ENCODE measurements around the gene PIGS. TPM values are rescaled to one million over a fixed set of nuclear protein-coding genes. Genes with fewer than 3 reads are reported as not detected.

Gene PIGS
- total and polyA plus RNA-seq, 5 experiments from 2014 or later: 36.7 to 51.4 (median 48.1) TPM

DNA sequence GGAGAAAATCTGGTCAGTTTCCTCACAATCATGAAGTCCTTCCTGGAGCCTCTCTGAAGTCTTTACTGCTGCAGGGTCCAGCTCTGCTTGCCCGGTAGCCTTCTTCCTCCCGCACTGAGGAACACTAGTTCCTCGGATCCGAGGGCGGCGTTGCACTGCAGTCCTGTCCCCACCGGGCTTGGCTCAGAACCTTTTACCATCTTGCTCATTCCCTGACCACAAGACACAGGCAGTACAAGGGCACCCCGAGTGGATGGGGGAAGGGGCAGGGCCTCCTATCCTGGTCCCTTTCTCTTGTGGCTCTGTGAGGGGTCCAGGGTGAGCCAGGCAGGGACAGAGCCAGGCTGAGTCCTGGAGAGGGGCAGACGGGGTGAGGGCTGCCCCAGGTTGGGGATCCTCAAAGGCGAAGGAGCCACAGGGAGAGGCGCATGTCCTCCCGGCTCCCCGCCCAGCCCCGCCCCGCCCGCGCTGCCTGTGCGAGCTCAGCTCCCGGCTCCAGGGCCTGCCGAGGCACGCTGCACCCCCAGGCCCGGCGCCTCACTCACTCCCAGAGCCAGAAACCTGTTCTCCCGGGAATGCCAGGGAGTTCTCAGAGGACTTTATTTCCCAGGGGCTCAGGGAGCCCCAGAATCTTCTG lies 63.6 kb downstream of the PIGS start:
- Mint-ChIP-seq H3K9me3 (no peaks in the 10 kb centered on the region), H3K4me3 (no peak overlapping the region), H3K27ac (no peak overlapping the region), H3K36me3 (no peaks in the 10 kb centered on the region), H3K4me1 (no peaks in the 10 kb centered on the region), H3K27me3 (peaks cover 8 to 50% (median 33%) of the 10 kb centered on the region in 5 donors)
- ATAC-seq: no peak
- DNase-seq: no peak
- POLR2A ChIA-PET: no interaction called here

DNA sequence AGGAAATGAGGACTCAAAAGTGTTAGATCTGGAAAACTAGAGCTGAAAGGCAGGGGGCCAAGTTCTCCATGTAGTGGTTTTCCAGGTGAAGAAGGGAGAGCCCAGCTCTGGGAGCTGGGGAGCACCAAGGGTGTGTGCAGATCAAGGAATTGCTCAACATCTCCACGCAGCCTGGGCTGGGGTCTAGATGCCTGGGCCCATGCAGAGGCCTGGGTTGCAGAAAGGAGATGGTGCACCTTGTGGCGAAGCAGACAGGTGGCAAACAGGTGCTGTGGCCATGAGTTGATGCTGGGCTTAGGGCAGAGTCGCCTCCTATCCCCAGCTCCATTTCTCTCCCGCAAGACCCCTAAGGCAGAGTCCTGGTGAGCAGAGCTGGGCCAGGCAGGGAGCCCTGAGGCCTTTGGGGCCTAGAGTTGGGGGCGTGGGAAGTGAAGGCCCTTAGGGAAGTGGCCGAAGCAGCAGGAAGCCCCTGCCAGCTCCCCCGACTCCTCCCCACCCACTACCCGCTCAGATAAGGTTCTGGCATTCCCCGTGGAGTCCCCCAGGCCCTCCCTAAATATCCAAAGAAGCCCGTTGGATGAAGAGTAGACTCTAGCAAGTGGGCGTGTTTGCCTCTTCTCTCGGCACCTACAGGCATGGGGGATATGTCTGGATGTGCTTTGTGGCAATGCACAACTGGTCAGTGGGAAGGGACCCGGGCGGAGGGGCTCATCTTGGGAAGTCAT lies 64.4 kb downstream of the PIGS start:
- ATAC-seq: no peak
- no peaks in the 10 kb centered on the region for H3K36me3 Mint-ChIP-seq
- H3K27me3 Mint-ChIP-seq: peaks cover 8 to 46% (median 33%) of the 10 kb centered on the region in 5 donors
- H3K4me1 Mint-ChIP-seq: no peaks in the 10 kb centered on the region
- H3K9me3 Mint-ChIP-seq: no peaks in the 10 kb centered on the region
- no peak overlapping the region for H3K4me3 Mint-ChIP-seq
- POLR2A ChIA-PET: no interaction called here
- DNase-seq: no peak
- H3K27ac Mint-ChIP-seq: no peak overlapping the region

DNA sequence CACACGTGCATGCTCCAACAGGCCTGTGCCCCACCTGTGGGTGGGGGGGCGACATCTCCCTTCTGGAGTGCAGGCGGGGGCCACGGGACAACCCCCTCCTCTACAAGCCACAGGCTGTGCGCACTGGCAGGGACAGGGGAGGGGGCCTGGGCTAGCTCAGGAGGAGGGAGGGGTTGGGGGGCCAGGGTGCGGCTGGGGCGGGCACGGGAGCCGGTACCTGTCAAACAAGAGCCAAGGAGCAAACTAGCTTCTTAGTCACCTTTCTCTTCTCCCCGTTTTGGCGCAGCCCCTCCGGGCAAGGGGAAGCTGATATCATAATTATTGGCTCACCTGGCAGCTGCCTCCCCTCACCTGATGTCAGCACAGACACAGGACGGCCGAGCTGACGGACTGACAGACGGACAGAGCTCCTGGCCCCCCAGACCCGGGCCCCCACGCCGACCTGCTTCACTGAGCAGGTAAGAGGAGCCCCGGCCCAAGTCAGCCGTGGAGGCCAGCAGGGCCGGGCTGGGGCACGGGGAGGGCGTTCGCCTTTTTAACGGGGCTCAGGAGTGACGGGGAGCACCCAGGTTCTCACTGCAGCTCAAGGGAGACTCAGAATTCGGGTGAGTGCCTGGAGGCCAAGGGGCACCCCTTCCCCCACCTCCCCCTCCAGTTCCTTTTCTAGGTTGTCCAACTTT lies 65.2 kb downstream of the PIGS start, which contains the start of gene FOXN1:
Gene FOXN1 (plus strand): TSS at position 363 of the 680 bp plus-strand sequence. CDS start 17,622 bp downstream, outside the sequence.
- no peaks in the 10 kb centered on the region for H3K36me3 Mint-ChIP-seq
- ATAC-seq (no peak), DNase-seq (no peak)
- H3K4me3 Mint-ChIP-seq: no peak within 1 kb of the TSS
- no peaks in the 10 kb centered on the region for H3K9me3 Mint-ChIP-seq
- POLR2A ChIA-PET: no interaction called here
- no peaks in the 10 kb centered on the region for H3K4me1 Mint-ChIP-seq
- peaks cover 8 to 43% (median 33%) of the 10 kb centered on the region in 5 donors for H3K27me3 Mint-ChIP-seq
- no peak within 1 kb of the TSS for H3K27ac Mint-ChIP-seq

DNA sequence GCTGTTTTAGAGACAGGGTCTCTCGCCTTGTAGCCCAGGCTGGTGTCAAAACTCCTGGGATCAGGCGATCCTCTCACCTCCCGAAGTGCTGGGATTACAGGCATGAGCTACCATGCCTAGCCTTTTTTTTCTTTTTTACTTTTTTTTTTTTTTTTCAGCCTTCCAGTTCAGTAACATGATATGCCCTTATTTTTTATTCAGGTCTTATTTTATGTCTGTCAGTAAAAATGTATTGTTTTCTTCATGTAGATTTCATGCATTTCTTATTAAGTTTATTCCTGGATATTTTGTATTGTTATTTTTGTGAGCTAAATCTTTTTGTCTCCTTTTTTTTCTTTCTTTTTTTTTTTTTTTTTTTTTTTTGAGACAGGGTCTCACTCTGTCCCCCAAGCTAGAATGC lies 67.9 kb downstream of the PIGS start:
- POLR2A ChIA-PET: interaction anchor here (0.7 kb wide), 1 partner anchor 41 kb away, joined by 3 read pairs; no protein-coding TSS in a partner anchor
- Mint-ChIP-seq H3K4me3 (no peak overlapping the region), H3K36me3 (no peaks in the 10 kb centered on the region), H3K9me3 (no peaks in the 10 kb centered on the region), H3K4me1 (no peaks in the 10 kb centered on the region), H3K27me3 (peaks cover 4 to 20% (median 13%) of the 10 kb centered on the region in 5 donors), H3K27ac (no peak overlapping the region)
- DNase-seq (no peak), ATAC-seq (no peak)

Other genes starting within 250 kb of the PIGS start
- 10 to 100 TPM; 32.0 to 38.0 TPM for gene IFT20, start 236.1 kb downstream of the PIGS start, total RNA-seq
- gene IFT20, start 236.1 kb downstream of the PIGS start, polyA plus RNA-seq: 10 to 100 TPM; 44.1 to 56.6 (median 54.0) TPM
- gene TNFAIP1, start 235.8 kb downstream of the PIGS start, total RNA-seq: 10 to 100 TPM; 20.6 to 23.7 TPM
- 1 to 10 TPM; 5.6 to 9.4 (median 7.1) TPM for gene TNFAIP1, start 235.8 kb downstream of the PIGS start, polyA plus RNA-seq
- 10 to 100 TPM; 35.4 to 37.5 TPM for gene POLDIP2, start 214.0 kb downstream of the PIGS start, total RNA-seq
- 10 to 100 TPM; 81.3 to 90.3 (median 85.6) TPM for gene POLDIP2, start 214.0 kb downstream of the PIGS start, polyA plus RNA-seq
- not detected for gene SEBOX, start 206.3 kb downstream of the PIGS start, total RNA-seq
- gene SEBOX, start 206.3 kb downstream of the PIGS start, polyA plus RNA-seq: not detected
- under 1 TPM in 1 of 2 experiments, not detected in 1; 0.26 TPM for gene VTN, start 201.2 kb downstream of the PIGS start, total RNA-seq
- not detected for gene VTN, start 201.2 kb downstream of the PIGS start, polyA plus RNA-seq
- 10 to 100 TPM; 31.9 to 33.2 TPM for gene SARM1, start 199.8 kb downstream of the PIGS start, total RNA-seq
- 1 to 10 TPM; 5.3 to 8.4 (median 7.0) TPM for gene SARM1, start 199.8 kb downstream of the PIGS start, polyA plus RNA-seq
- 1 to 10 TPM; 3.2 to 3.8 TPM for gene SLC46A1, start 165.3 kb downstream of the PIGS start, total RNA-seq
- gene SLC46A1, start 165.3 kb downstream of the PIGS start, polyA plus RNA-seq: 1 to 10 TPM; 1.0 to 2.7 (median 1.9) TPM
- gene SLC13A2, start 97.9 kb downstream of the PIGS start, total RNA-seq: not detected
- not detected for gene SLC13A2, start 97.9 kb downstream of the PIGS start, polyA plus RNA-seq
- not detected for gene FOXN1, start 65.2 kb downstream of the PIGS start, total RNA-seq
- not detected for gene FOXN1, start 65.2 kb downstream of the PIGS start, polyA plus RNA-seq
- gene UNC119, start 18.9 kb downstream of the PIGS start, total RNA-seq: 10 to 100 TPM; 36.6 to 43.8 TPM
- gene UNC119, start 18.9 kb downstream of the PIGS start, polyA plus RNA-seq: 10 to 100 TPM; 18.4 to 27.1 (median 26.6) TPM
- gene ALDOC, start 5.4 kb upstream of the PIGS start, total RNA-seq: 10 to 100 TPM; 36.1 to 37.5 TPM
- 10 to 100 TPM; 65.3 to 86.7 (median 78.9) TPM for gene ALDOC, start 5.4 kb upstream of the PIGS start, polyA plus RNA-seq
- 10 to 100 TPM; 10.6 to 11.2 TPM for gene SPAG5, start 27.5 kb upstream of the PIGS start, total RNA-seq
- gene SPAG5, start 27.5 kb upstream of the PIGS start, polyA plus RNA-seq: 1 to 10 TPM in 1 of 3 donors, under 1 TPM in 2; 0.40 to 2.7 (median 0.81) TPM
- 10 to 100 TPM; 27.3 to 28.9 TPM for gene RSKR, start 42.7 kb upstream of the PIGS start, total RNA-seq
- under 1 TPM; 0.11 to 0.75 (median 0.24) TPM for gene RSKR, start 42.7 kb upstream of the PIGS start, polyA plus RNA-seq
- 100 to 1,000 TPM; 137 to 149 TPM for gene BLTP2, start 73.6 kb upstream of the PIGS start, total RNA-seq
- 10 to 100 TPM; 36.0 to 51.7 (median 36.1) TPM for gene BLTP2, start 73.6 kb upstream of the PIGS start, polyA plus RNA-seq
- 10 to 100 TPM; 38.4 to 40.0 TPM for gene SDF2, start 90.4 kb upstream of the PIGS start, total RNA-seq
- gene SDF2, start 90.4 kb upstream of the PIGS start, polyA plus RNA-seq: 10 to 100 TPM; 55.8 to 76.3 (median 59.0) TPM
- 100 to 1,000 TPM in 1 of 2 experiments, 10 to 100 TPM in 1; 88.1 to 105 TPM for gene SUPT6H, start 90.7 kb upstream of the PIGS start, total RNA-seq
- gene SUPT6H, start 90.7 kb upstream of the PIGS start, polyA plus RNA-seq: 10 to 100 TPM in 1 of 3 donors, 1 to 10 TPM in 2; 7.4 to 22.0 (median 10.0) TPM
- 10 to 100 TPM; 16.7 to 17.3 TPM for gene PROCA1, start 140.4 kb upstream of the PIGS start, total RNA-seq
- 1 to 10 TPM in 1 of 3 donors, under 1 TPM in 2; 0.16 to 2.0 (median 0.20) TPM for gene PROCA1, start 140.4 kb upstream of the PIGS start, polyA plus RNA-seq
- gene RAB34, start 146.3 kb upstream of the PIGS start, total RNA-seq: 1 to 10 TPM; 5.0 to 5.7 TPM
- 10 to 100 TPM in 1 of 3 donors, 1 to 10 TPM in 2; 3.3 to 10.2 (median 7.7) TPM for gene RAB34, start 146.3 kb upstream of the PIGS start, polyA plus RNA-seq
- gene RPL23A, start 148.5 kb upstream of the PIGS start, total RNA-seq: 1,000 to 10,000 TPM; 3,189 to 3,253 TPM
- gene RPL23A, start 148.5 kb upstream of the PIGS start, polyA plus RNA-seq: 1,000 to 10,000 TPM; 6,432 to 6,679 (median 6,593) TPM
- under 1 TPM in 1 of 2 experiments, not detected in 1; 0.88 TPM for gene TLCD1, start 154.7 kb upstream of the PIGS start, total RNA-seq
- under 1 TPM in 1 of 3 donors, not detected in 2; 0.22 TPM for gene TLCD1, start 154.7 kb upstream of the PIGS start, polyA plus RNA-seq
- 10 to 100 TPM; 12.8 to 15.1 TPM for gene NEK8, start 157.3 kb upstream of the PIGS start, total RNA-seq
- gene NEK8, start 157.3 kb upstream of the PIGS start, polyA plus RNA-seq: 1 to 10 TPM; 3.2 to 4.0 (median 3.4) TPM
- 10 to 100 TPM; 32.3 to 36.2 TPM for gene TRAF4, start 172.5 kb upstream of the PIGS start, total RNA-seq
- 1 to 10 TPM in 2 of 3 donors, under 1 TPM in 1; 0.99 to 1.3 (median 1.0) TPM for gene TRAF4, start 172.5 kb upstream of the PIGS start, polyA plus RNA-seq

All from naive thymus-derived CD8-positive, alpha-beta T cell (primary cell).